T-helper 9 cell (primary cell): ENCODE data around the gene EN2.

ENCODE experiments used
- DNase-seq: peaks from one replicate; pipeline ENCODE4 v3.0.0-alpha.2; 2020

Gene EN2

GRCh38 chr7:155465761-155466141 is 7.8 kb downstream of the EN2 start:
- no peak for DNase-seq

- no peak for DNase-seq
Measured at GRCh38 chr7:155466142-155466813, 8.3 kb downstream of the EN2 start.

DNA sequence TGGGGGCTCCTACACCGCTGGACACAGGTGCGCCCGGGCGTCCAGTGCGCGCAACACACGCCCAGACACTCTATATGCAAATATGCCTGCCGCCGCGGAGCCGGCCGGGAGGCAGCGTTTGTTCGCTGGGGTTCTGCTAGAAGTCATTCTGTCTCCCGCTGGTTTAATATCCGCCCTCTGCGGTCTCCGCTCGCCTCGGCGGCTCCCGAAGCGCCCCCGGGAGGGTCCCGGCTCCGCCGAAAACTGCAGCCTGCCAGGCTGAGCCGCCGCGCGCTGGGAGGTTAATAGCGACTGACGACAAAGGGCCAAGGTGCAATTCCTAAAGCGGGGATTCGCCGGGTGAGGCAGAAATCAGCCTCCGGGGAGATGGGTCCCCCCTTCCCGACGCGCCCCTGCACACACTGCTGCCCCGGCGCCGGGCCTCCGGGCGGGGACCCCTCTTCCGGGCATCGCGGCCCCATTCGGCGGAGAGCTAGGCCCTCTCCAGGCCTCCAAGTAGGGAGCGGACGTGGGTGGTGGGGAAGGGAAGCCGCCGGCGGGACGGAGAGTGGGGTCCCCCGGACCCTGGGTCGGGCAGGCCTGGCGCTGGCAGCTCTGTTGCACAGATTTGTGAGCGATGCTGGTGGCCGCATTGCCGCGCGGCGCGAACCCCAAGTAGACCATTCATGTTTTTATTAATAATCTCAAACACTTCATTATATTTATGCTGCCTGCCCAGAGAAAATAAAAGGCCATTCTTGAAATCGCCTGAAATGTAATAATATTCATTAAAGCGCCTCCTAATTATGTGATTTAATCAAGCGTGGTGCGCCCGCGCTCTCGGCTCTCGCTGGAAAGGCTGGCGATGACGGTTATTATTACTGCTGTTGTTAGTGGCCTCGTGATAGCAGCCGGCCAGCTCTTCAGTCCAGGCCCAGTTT is 9.1 kb downstream of the EN2 start:
- peak; percentile 10 for DNase-seq

GRCh38 chr7:155467846-155468784 is 10.2 kb downstream of the EN2 start:
- no peak for DNase-seq

DNA sequence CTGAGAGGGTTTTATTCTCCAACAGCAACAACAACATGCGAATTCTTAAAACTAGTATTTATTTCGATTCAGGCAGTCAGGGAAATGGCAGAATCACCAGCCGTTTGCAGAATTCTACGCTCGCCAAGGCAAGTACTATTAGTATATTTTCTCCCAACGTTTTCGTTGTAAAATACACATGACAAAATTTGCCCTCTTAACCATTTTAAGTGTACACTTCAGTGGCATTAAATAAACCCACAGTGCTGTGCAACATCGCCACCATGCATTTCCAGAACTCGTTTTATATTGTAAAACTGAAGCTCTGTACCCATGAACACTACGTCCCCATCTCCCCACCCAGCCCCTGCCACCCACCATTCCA is 10.8 kb downstream of the EN2 start:
- DNase-seq, result no peak

DNA sequence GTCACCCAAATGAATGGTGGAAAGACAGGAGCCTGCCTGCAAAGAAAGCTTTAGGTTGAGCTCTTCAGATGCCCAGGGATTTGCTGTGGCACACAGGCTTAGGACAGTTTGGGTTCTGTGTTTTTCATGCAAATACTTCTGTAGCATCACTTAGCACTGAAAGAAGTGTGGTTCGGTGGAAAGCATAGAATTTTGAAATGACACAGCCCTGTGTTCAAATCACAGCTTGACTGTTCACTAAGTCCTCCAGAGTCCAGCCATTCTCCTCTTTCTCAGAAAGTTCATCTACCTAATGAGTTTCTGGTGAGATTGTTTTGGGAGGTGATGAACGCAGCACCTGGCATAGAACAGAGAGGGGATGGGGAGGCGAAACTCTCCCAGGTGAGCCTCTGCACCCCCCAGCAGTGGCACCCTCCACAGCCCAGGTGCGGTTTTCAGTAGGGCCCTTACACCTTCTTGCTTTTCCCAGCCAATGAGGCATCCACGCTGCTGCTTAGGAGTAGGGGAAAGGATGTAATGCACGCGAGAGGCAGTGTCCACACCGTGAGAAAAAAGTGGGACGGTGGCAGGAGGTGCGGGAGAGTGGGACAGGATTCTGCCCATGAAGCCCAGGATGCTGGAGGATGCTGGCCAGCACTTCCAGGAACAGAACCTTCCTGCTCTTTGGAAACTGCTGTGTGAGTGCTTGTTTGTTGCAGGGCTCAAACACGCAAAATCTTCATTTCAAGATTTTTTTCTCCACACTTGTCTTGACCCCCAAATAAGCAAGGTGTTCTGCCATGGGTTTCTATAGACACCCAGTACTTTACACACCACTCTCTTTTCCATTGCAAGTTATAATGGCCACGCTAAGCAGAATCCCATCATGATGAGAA is 11.6 kb downstream of the EN2 start:
- DNase-seq, result no peak

DNA sequence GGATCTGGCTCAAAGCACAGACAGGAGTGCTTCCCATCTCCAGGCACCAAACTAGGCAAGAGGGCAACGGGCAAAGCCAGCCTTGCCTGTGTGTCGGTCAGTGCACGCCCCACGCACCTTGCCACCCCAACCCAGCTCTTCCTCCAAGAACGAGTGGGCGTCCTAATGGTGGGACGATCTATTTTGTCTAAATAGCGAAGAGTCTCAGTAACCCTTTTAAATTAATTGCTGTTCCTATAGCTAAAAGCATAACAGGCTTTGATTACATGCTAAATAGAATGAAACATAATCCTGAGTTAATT is 12.2 kb downstream of the EN2 start:
- no peak for DNase-seq

GRCh38 chr7:155470686-155471638 is 13.0 kb downstream of the EN2 start:
- DNase-seq, result no peak

GRCh38 chr7:155471718-155472117 is 13.8 kb downstream of the EN2 start:
- DNase-seq, result no peak

- no peak for DNase-seq
Measured at GRCh38 chr7:155477476-155477875, 19.5 kb downstream of the EN2 start.

DNA sequence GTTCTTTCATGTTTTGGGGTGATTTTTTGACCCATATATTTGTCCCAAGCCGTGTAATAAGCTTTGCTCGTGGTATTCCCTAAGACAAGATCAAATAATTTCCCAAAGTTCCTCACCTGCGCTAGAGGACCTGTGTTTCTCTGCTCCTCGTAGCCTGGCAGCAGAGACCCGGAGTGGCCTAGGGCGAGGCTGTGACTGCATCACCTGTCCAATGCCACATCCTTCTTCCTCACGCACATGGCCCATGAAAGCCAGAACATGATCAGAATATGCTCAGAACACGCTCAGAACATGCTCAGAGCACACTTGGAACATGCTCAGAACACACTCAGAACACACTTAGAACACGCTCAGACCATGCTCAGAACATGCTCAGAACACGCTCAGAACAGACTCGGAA is 23.8 kb downstream of the EN2 start:
- no peak for DNase-seq

DNA sequence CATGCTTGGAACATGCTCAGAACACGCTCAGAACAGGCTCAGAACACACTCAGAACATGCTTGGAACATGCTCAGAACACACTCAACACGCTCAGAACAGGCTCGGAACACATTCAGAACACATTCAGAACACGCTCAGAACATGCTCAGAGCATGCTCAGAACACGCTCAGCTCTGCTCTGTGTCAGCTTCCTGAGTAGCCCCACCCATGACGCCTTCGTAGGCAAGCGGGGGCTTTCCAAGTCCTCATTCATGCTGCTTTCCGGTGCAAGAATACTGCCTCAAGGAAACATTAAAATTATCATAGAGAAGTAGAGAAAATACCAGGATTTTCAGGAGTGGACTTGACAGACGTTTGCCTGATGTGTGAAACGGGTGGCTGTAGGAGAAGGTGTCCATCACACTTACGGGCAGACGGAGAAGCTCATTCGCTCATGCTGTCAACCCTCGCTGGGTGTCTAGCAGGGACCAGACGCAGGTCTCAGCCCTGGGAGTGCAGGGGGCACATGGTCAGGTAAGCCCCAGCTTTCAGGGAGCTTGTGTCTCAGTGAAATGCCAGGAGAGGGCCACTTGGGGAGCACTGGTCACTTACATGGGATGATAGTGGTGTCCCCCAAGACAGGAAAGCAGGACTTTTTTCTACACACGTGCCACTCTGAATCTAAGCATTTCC is 24.7 kb downstream of the EN2 start:
- DNase-seq, result no peak

DNA sequence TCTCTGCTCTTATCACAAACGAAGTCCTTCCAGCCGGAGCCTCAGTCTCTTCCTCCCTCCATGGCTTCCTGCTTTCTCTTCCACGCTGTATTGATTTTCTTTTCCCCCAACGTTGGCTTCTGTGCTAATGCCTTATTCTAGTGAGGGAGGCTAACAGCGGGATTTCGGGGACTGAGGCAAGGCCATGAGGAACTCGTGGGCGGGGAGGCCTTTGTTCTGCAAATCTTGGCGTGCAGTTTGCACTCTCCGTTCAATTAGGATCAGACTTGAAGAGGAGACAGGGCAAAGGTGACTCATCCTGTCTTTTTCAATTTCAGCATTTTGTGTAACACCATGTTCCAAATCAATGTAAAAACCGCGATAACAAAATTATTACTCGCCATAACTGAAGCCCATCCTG is 25.3 kb downstream of the EN2 start:
- DNase-seq, result no peak

GRCh38 chr7:155483868-155484325 is 26.0 kb downstream of the EN2 start:
- DNase-seq, result no peak

DNA sequence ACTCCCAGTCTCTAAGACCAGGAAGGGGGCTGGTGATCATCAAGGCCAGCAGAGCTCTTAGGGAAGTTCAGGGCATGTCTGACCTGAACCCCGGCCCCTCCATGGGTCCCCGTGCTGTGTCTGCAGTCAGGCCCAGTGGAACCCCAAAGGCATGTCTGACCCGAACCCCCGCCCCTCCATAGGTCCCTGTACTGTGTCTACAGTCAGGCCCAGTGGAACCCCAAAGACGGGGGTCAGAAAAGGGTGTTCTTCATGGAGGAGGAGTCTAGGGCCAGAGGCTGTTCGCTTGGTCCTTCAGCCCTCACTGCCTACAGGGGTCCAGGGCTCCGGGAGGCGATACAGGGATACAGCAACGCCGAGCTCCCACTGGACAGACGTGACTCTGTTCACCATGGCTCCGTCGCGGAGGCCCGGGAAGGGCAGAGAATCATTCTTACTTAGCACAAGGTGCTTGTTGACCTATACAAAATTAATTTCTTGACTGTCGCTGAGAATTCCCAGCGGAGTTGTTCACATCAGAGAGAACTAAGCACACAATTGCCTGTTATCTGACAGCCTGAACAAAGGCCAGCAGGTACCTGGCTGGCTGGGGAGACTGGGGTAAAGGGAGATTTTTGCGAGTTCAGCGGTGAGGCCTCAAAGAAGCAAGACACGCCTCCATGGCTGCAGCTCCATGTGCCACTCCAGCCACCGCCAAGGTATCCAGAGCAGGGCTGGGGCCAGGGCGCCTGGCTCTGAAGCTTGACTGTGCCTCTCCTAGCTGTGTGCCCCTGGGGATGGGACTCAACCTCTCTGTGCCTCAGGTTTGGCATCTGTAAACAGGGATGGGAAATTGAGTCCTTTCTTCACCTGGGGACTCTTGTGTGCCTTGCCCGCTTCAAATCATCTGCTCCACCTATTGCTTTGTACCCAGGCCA is 26.8 kb downstream of the EN2 start:
- DNase-seq, result no peak

GRCh38 chr7:155486783-155487508 is 29.0 kb downstream of the EN2 start:
- no peak for DNase-seq

DNA sequence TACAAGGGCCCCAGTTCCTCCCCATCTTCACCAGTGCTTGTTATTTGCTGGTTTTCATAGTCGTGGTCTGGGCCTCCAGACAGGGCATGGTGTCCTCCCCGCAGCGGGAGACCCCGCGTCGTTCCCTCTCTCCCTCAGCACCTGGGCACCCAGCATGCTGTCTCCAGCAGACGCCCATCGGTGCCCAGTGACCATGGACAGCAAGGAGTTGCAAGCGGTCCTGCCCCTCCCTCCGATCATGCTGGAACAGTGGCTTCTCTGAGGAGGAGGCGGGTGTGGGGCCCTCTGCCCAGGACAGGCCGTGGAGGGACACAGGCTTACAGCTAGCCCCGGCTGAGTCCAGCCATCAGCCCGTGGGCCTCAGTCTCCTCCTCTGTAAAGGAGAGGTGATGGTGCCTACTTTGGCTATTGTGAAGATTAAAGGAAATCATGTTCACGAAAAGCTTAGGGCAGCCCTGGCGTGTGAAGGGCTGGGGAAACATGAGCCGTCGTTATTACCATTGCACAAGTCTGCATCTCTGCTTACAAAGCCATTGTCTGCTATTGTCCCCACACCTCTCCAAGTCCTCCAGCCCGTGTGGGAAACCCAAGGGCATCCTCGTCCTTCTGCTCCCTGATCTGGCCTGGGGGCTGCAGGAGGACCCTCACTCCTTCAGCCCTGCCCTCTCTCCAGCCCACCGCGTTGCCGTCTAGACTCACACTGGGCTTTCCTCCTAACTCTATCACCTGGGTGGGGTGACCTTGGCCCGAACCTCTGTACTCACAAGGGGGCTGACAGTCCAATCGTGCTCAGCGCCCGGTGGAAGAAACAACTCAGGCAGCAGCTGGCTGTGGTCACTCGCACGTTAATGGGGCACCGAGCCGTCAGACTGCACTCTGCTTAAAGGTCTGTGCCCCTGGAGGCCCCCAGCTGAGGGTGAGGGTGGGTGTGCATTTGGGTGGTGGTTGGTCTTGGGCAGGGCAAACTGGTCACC is 29.9 kb downstream of the EN2 start:
- no peak for DNase-seq
